HG03442 (cell line): ENCODE measurements around the gene TMEM39B.
"Not testable (repeated sequence)": the region's sequence is repeated elsewhere in the genome, so short reads cannot be mapped to it uniquely, and the experiment has no call there.

Experiments used
- ATAC-seq: cut with Tn5 transposase; IDR thresholded peaks from one replicate; pipeline ENCODE4 v1.9.1; 2021; ENCODE audit warnings: mild to moderate bottlenecking, moderate library complexity; ENCODE audit not compliant: unreplicated experiment

The TMEM39B gene

DNA sequence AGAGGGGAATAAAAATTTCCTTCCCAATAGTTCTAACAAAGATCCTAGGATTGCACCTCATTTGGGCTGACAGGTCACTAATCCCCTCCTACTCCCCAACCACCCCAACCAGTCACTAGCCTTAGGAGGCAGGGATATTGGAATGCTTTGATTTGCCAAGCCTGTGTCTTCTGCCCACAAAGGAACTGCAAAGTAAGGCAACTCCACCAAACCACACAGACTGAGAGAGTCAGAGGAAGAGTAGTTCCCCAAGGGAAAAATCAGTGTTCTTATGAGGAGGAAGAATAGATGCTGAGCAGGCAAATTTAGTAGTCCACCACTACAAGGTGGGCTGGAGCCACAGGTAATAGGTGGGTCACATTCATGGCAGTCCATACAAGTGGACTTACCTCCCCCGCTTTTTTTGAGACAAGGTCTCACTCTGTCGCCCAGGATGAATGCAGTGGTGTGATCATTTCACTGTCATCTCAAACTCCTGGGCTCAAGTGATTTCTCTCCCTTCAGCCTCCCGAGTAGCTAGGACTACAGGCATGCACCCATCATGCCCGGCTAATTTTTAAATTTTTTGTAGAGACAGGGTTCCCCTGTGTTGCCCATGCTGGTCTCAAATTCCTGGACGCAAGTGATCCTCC, 3.7 kb upstream of the TMEM39B start:
- ATAC-seq: no peak

DNA sequence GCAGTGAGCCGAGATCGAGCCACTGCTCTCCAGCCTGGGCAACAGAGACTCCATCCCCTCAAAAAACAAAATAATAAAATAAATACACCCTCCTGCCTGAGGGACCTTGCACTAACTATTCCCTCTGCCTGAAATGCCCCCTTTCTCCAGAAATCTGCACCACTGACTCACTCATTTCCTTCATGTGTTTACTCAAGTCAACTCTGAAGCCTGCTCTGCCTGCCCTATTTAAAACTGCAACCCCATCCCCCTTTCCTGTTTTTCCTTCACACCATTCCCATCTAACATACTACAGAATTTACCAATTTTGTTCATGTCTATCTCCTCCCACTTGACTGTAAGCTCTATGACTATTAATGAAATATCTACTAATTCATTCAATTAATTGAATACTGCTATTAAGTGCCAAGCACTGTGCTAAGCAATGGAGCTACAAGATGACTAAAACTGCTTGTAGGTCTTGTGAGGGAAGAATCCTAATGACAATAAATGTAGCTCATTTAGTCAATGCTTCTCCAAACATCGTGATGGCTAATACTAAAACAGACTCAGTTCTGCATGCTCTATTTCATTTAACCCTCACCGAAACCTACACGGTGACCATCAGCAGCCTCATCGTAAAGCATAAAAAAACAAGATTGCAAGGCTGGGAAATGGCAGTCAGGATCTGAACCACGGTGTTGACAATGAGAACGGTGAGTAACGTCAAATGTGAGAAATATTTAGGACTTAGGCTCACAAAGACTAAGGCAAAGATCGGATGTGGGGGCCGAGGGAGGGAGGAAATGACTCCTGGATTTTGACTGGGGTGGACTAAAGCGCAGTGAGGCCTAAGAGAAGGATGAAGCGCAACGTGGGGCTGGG, 749 bp upstream of the TMEM39B start:
- ATAC-seq: no peak

GRCh38 chr1:32073299-32074229, 825 bp downstream of the TMEM39B start:
- ATAC-seq: no peak

- ATAC-seq: no peak
Measured at GRCh38 chr1:32074841-32075240, 2.1 kb downstream of the TMEM39B start.

DNA sequence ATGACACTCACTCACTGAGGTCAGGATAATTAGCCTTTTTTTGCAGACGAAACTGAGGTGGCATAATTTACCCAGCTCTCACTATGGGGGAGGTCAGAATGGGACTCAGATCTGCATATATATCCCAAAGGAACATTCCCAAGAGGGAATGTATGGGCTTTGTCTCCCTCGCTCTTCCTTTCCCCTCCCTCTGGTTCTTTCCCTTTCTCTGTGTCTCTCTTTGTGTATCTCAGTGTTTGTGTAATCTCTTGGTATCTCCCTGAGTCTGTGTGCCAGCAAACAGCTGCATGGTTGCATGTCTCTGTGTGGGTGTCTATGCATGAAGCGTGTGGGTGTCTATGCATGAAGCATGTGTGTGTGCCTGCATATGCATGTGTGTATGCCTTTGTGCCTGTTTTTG, 4.7 kb downstream of the TMEM39B start:
- ATAC-seq: no peak

- ATAC-seq: no peak
Measured at GRCh38 chr1:32082022-32082421, 9.3 kb downstream of the TMEM39B start.

GRCh38 chr1:32086381-32086780, 13.6 kb downstream of the TMEM39B start:
- ATAC-seq: not testable (repeated sequence)

DNA sequence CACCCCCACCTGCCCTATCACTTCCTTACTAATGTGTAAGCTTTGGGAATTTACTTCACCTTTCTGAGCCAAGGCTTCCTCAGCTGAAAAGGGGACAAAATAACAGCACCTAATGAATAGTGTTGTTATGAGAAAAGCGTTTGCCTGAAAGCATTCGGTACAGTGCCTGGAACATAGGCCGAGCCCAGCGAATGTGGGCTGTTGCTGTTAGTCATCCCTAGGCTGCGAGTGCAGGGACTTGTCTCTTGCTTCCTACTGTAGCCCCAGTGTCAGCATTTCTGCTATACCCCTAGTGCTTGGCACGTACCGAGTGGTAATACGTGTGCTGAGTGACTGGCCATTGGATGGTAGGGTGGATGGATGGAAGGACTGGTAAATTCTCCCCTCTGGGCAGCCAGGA, 18.4 kb downstream of the TMEM39B start:
- ATAC-seq: no peak

GRCh38 chr1:32091591-32091990, 18.9 kb downstream of the TMEM39B start:
- ATAC-seq: no peak

DNA sequence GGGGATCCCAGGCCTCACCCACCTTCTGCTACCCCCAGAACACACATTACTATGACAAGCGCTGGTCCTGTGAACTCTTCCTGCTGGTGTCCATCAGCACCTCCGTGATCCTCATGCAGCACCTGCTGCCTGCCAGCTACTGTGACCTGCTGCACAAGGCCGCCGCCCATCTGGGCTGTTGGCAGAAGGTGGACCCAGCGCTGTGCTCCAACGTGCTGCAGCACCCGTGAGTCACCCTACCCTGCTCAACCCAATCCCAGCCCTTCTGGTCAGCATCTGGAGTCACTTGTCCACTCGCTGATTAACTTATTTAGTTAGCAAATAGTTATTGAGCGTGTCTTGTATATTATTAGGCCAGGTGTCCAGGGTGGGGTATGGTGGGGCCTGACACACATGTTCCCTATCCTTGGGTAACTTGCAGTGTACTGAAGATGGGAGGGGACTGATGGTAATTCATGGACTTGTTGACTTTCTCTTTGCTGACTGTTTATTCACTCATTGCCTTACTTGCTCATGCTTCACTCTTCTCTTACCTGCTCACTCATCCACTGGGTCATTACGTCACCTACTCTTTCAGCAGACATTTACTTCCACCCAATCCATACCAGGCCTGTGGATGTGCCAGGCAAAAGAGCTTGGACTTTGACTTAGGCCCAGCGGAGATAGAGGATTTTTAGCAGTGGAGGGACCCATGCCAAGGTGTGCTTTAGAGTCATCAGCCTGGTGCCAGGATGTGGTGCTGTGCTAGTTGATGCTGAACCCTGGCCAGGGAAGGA, 22.2 kb downstream of the TMEM39B start:
- no peak for ATAC-seq

- no peak for ATAC-seq
Measured at GRCh38 chr1:32099426-32099825, 26.7 kb downstream of the TMEM39B start.

GRCh38 chr1:32100359-32100758, 27.6 kb downstream of the TMEM39B start:
- no peak for ATAC-seq

DNA sequence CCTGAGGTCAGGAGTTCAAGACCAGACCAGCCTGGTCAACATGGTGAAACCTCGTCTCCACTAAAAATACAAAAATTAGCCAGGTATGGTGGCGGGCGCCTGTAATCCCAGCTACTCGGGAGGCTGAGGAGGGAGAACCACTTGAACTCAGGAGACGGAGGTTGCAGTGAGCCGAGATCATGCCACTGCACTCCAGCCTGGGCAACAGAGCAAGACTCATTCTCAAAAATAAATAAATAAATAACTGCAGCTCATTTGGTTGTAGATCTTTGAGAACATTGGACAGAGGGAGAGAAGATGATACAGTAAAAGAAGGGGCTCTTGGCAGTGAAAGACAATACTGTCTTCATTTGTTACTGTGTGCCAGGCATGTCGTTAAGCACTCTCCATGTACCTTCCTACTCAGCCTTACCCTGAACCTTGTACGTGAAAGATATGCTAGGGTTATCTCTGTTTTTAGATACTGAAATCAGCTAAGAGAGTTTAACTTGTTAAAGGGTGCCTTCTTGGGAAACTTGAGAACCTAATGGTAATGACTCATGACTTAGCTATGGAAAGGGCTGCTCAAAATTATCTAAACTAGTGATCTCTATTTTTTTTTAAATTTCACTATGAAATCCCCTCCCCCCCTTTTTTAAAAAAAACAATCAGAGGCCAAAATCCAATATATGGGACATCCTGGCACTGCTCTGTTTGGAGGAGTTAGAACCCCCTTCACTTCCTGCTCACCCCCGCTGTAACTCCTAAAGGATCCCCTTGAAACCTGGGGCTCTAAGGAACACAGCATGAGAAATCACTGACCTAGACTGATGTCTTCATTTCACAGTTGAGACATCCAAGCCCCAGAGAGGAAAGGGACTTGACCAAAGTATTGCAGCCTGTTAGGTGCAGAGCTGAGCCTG, 28.3 kb downstream of the TMEM39B start:
- no peak for ATAC-seq

DNA sequence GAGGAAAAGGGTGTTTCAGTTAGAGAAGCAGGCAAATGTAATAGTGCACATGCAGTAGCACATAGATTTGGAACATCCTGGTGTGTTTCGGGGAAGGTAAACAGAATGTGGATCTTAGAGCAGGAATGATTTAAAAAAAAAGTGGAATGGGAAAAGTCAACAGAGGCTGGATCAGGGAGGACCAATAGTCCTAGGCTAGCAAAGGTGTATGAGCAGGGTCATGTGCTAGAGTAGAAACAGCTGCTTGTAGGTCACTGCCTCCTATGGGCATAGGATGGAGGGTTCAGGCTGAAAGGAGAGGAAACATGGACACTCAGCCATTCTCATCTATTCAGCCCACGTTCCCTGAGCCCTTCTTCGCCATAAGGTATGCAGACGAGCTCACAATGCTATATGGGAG, 31.4 kb downstream of the TMEM39B start:
- no peak for ATAC-seq

DNA sequence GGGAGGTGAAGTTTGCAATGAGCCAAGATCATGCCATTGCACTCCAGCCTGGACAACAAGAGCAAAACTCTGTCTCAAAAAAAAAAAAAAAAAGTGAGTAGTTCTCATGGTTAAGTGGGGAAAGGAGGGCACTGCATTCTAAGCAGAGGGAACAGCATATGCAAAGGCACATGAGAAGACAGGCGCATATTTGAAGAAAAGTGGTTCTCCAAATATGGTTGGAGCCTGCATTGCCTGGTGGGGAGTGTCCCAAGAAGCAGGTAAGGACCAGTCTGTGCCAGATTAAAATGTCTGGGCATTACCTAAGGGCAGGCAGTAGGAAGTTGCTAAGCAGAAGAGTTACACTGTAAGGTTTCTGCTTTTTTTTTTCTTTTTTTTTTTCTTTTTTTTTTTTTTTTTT, 32.6 kb downstream of the TMEM39B start:
- no peak for ATAC-seq

GRCh38 chr1:32106663-32107275, 34.0 kb downstream of the TMEM39B start:
- no peak for ATAC-seq

GRCh38 chr1:32107742-32108661, 35.3 kb downstream of the TMEM39B start, which contains the start of gene KPNA6:
KPNA6 (plus strand) TSS chr1:32108056; CDS start chr1:32108131, 75 bp downstream.
- ATAC-seq: peak; percentile 72

DNA sequence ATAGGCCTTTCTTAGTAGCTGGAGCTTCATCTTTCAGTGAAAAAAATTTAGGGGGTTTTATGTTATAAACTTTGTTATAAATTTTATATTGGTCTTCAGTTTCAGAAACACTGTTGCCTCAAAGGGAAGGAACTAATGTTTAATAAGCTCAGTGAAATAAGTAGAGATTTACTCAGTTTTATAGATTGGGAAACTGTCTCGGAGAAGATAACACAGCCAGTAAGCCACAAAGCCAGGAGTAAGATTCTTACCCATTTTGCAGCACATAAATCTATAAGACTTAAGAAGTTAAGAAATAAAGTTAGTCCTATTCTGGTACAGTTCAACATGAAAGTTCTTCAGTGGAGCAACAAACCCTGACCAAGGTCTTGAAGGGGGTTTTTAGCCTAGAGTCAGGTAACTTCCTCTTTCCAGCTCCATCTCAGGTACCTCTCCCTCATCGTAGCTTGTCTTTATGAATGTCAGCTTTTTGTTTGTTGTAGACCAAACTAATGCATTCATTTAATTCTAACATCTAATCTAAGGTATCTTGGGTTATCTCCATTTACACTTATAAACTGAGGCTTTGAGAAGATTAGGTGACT, 38.4 kb downstream of the TMEM39B start:
- ATAC-seq: no peak
